K562 (cell line): Measurements from ENCODE around the gene MYMK. TPM values are rescaled to one million over a fixed set of nuclear protein-coding genes. Genes with fewer than 3 reads are reported as not detected.
"Not testable (repeated sequence)": the region's sequence is repeated elsewhere in the genome, so short reads cannot be mapped to it uniquely, and the experiment has no call there.

Experiments used
- ATAC-seq: fragments of 200-7000 bp; cut with Tn5 transposase; 3 replicates; pipeline ENCODE4 v1.9.1; 2020; ENCODE audit warnings: moderate library complexity
- BruUV-seq: library from RNA; stranded (reverse); fragments of 400-500 nt; replicated peaks from 2 replicates; lab custom pipeline; 2021; lab: Mats Ljungman, UMichigan
- CTCF ChIA-PET: fragments of 300-600 bp; formaldehyde crosslinking; extraction: SDS; loops from one replicate; lab custom pipeline; 2021; ENCODE audit warnings: low intra/inter-chr PET ratio; lab: Yijun Ruan, JAX
- POLR2A ChIA-PET: fragments of 300-600, 350-650 bp; sonication (Branson Sonifier 250); formaldehyde crosslinking; extraction: SDS; loops from one replicate; lab custom pipeline; 2021; ENCODE audit warnings: antibody characterized with exemption, inconsistent platforms; lab: Yijun Ruan, JAX
- DNase-seq, 4 experiments: peaks; one replicate each; pipeline versions ENCODE4 v3.0.0 to v3.0.0-alpha.2; 2011 to 2018; ENCODE audit warnings: low spot score in 3 of 4, mixed read lengths in 3 of 4; ENCODE audit errors: extremely low read depth in 1 of 4
- FAIRE-seq: peaks from 2 replicates; lab custom pipeline; 2011; peaks lifted over from hg19 to GRCh38; lab: Jason Lieb, UNC
- H2AFZ ChIP-seq: 2 replicates; pipeline ENCODE4 v1.6.0; 2011; ENCODE audit warnings: low read depth, low read length, control low read depth, inconsistent platforms
- H3K27ac ChIP-seq: fragments of 200-600 bp; 3 replicates; pipeline ENCODE4 v1.8.0; 2011; ENCODE audit warnings: low read depth, mild to moderate bottlenecking, control low read depth, inconsistent platforms, low read length, moderate library complexity, mixed read lengths; ENCODE audit errors: extremely low read depth
- H3K27me3 ChIP-seq, 2 experiments: fragments of 300-600 bp in 1 of 2; 2 replicates in 1 of 2; 3 replicates in 1 of 2; pipeline versions ENCODE4 v1.6.0 to v1.8.0; 2011; ENCODE audit warnings: inconsistent platforms in 2 of 2, low read length in 2 of 2, mild to moderate bottlenecking in 1 of 2, mixed read lengths in 1 of 2, moderate library complexity in 1 of 2; ENCODE audit not compliant: control insufficient read depth in 2 of 2, insufficient read depth in 2 of 2
- H3K36me3 ChIP-seq: fragments of 300-600 bp; 3 replicates; pipeline ENCODE4 v1.8.0; 2011; ENCODE audit warnings: mild to moderate bottlenecking, low read length, inconsistent platforms; ENCODE audit not compliant: control insufficient read depth, insufficient read depth
- H3K4me1 ChIP-seq, 2 experiments: fragments of 200-600 bp in 1 of 2; replicated peaks in 1 of 2; 2 replicates in 1 of 2; 3 replicates in 1 of 2; pipeline versions ENCODE4 v1.5.1 to v1.8.0; 2011; ENCODE audit warnings: inconsistent platforms in 2 of 2, low read length in 2 of 2, mild to moderate bottlenecking in 1 of 2, mixed read lengths in 1 of 2, moderate library complexity in 1 of 2; ENCODE audit not compliant: control insufficient read depth in 2 of 2, insufficient read depth in 2 of 2
- H3K4me2 ChIP-seq: 2 replicates; pipeline ENCODE4 v1.6.1; 2011; ENCODE audit warnings: low read length, control low read depth, inconsistent platforms, mixed read lengths; ENCODE audit not compliant: insufficient read depth
- H3K4me3 ChIP-seq: fragments of 200-600 bp; sonication (generic), shearing (Covaris generic); 2 replicates; pipeline ENCODE4 v1.5.1; 2016; ENCODE audit warnings: control low read depth, inconsistent platforms
- H3K79me2 ChIP-seq: fragments of 200-600 bp; 3 replicates; pipeline ENCODE4 v1.8.0; 2011; ENCODE audit warnings: low read length, inconsistent platforms; ENCODE audit not compliant: control insufficient read depth, insufficient read depth
- H3K9ac ChIP-seq, 2 experiments: 2 replicates each; pipeline versions ENCODE4 v1.6.0 to v1.6.1; 2011; ENCODE audit warnings: low read depth in 2 of 2, low read length in 2 of 2, control low read depth in 1 of 2, inconsistent platforms in 1 of 2, mild to moderate bottlenecking in 1 of 2, mixed read lengths in 1 of 2; ENCODE audit not compliant: insufficient read depth in 1 of 2
- H3K9me1 ChIP-seq: one replicate; pipeline ENCODE4 v1.6.0; 2011; ENCODE audit warnings: inconsistent platforms, mild to moderate bottlenecking, low read length, moderate library complexity; ENCODE audit not compliant: control insufficient read depth, insufficient read depth
- H3K9me3 ChIP-seq: replicated peaks from 2 replicates; pipeline ENCODE4 v1.5.1; 2011; ENCODE audit warnings: low read depth, low read length, inconsistent platforms; ENCODE audit not compliant: control insufficient read depth, insufficient read depth
- H4K20me1 ChIP-seq: replicated peaks from 2 replicates; pipeline ENCODE4 v1.6.1; 2011; ENCODE audit warnings: low read length, inconsistent platforms, mixed read lengths; ENCODE audit not compliant: control insufficient read depth, insufficient read depth
- CEBPB ChIP-seq: fragments of 450-650 bp; IDR thresholded peaks from 2 replicates; pipeline ENCODE4 v1.6.1; 2016; ENCODE audit warnings: missing genetic modification characterization, missing compliant biosample characterization
- EGR1 ChIP-seq: fragments of 450-650 bp; conservative IDR thresholded peaks from 2 replicates; pipeline ENCODE4 v1.6.1; 2017; ENCODE audit warnings: mild to moderate bottlenecking
- MTA1 ChIP-seq: fragments of 450-650 bp; IDR thresholded peaks from 2 replicates; pipeline ENCODE4 v1.6.1; 2017; ENCODE audit warnings: borderline replicate concordance
- WGBS: fragments of 100-300 bp; shearing (Covaris generic); methylation state at CpG from one replicate; pipeline ENCODE4 v1.1.6; 2016; ENCODE audit warnings: low coverage, mixed read lengths; ENCODE audit not compliant: insufficient coverage; ENCODE audit errors: missing lambda C conversion rate; 5-methylcytosine and 5-hydroxymethylcytosine counted together
- in situ Hi-C: fragments of 300-500 bp; cut with MboI; formaldehyde crosslinking; loops from 4 replicates; pipeline ENCODE4 v1.15.0; 2018; ENCODE audit warnings: inconsistent platforms, mixed read lengths
- intact Hi-C: fragments of 100-400 bp; cut with micrococcal nuclease; formaldehyde crosslinking; loops from 2 replicates; pipeline ENCODE4 v1.14.2; 2022
- polyA plus RNA-seq, 8 experiments: library from polyadenylated mRNA; depleted of rRNA in 4 of 8; stranded (reverse) in 5 of 8; unstranded in 3 of 8; fragments of >200 nt; fragmentation: Nextera tagmentation in 2 of 8; fragmentation: Illumina TruSeq in 1 of 8; extraction: Ambion mirVana in 2 of 8; extraction: Trizol in 1 of 8; gene quantifications; 2 replicates each; pipeline versions ENCODE4 v1.2.1 to v1.2.3, GENCODE V29; 2011 to 2014; ENCODE audit warnings: inconsistent platforms in 1 of 8, missing spikeins in 1 of 8
- total RNA-seq, 7 experiments: library from RNA; depleted of rRNA in 6 of 7; stranded (reverse); fragments of >200 nt in 6 of 7; fragmentation: Illumina TruSeq in 2 of 7; extraction: Trizol in 2 of 7; gene quantifications; 2 replicates each; pipeline versions ENCODE4 v1.2.1 to v1.2.3, GENCODE V29; 2011 to 2021; ENCODE audit warnings: low replicate concordance in 1 of 7

MYMK gene
- total and polyA plus RNA-seq, 9 of the 15 experiments (the other 6 are each of a cell fraction or from before 2014, with no cell fraction given) = not detected

- H3K27ac ChIP-seq, H3K4me2 ChIP-seq, ATAC-seq, CTCF ChIA-PET, BruUV-seq, H3K9me1 ChIP-seq, DNase-seq, POLR2A ChIA-PET, H3K36me3 ChIP-seq, H3K9ac ChIP-seq, FAIRE-seq, H3K4me3 ChIP-seq, H2AFZ ChIP-seq, H3K9me3 ChIP-seq, H3K79me2 ChIP-seq, H4K20me1 ChIP-seq, in situ Hi-C loops, intact Hi-C loops: not testable (repeated sequence)
- Histone ChIP-seq H3K27me3 (peaks cover 9 to 40% of the 10 kb centered on the region in 2 experiments; a peak in 4 of 5 replicates), H3K4me1 (peaks cover 0 to 16% of the 10 kb centered on the region in 2 experiments; a peak in 4 of 5 replicates)
These were observed 39.1 kb upstream of the MYMK start for GRCh38 chr9:133563814-133564213.

DNA sequence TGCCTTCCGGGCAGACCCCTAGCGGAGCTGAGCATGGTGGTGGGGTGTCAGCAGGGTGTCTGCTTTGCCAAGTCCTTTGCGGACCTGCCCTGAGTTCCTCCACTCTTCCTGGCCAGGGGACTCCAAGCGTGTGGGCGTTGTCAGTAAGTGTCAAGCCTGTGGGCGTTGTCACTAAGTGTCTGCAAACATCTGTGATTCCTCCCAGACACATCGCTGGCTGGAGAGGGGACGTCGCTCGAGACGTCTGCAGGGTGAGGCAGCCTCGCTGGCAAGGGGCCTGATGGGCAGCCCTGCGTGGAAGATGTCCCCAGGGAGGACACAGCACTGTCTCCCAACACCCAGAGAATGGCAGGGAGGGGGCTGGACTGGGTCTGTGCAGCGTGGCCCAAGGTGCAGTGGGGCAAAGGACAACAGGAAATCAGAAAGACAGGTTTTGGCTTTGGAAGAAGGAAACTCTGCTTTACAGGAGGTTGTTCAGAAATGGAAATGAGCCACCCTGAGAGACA lies 38.6 kb upstream of the MYMK start:
- Histone ChIP-seq H3K36me3 (no peaks in the 10 kb centered on the region), H2AFZ (no peak overlapping the region), H3K27ac (no peak overlapping the region), H3K79me2 (no peaks in the 10 kb centered on the region), H4K20me1 (no peaks in the 10 kb centered on the region), H3K4me3 (no peak overlapping the region), H3K9ac (peak overlapping the region in 1 of 2 experiments; percentile 19; a peak in 1 of 4 replicates), H3K9me3 (no peaks in the 10 kb centered on the region), H3K9me1 (peaks cover 3% of the 10 kb centered on the region), H3K4me1 (peaks cover 4 to 21% of the 10 kb centered on the region in 2 experiments; a peak in 4 of 5 replicates), H3K4me2 (no peak overlapping the region), H3K27me3 (peaks cover 9 to 37% of the 10 kb centered on the region in 2 experiments; a peak in 4 of 5 replicates)
- DNase-seq (peak in 3 of 4 experiments; percentile 32 to 48 (median 44)), FAIRE-seq (no peak), ATAC-seq (peak; percentile 59)
- TF ChIP-seq EGR1 (peak; percentile 60), CEBPB (tag) (no peak), MTA1 (no peak)
- ChIA-PET POLR2A (no interaction called here), CTCF (no interaction called here)
- WGBS = 3% methylated on average over 10 of the region's 14 CpGs
- in situ Hi-C loops (no loop called here), intact Hi-C loops (no loop called here)
- BruUV-seq = no TSS peak
